ENCODE data around the gene WDR36. TPM values are rescaled to one million over a fixed set of nuclear protein-coding genes. Genes with fewer than 3 reads are reported as not detected.
A peak's percentile ranks its signal among the peaks of the same experiment; 100 is the strongest.

Gene WDR36
- total RNA-seq, result 10 to 100 TPM in 4 of 6 donors, 1 to 10 TPM in 2; 6.5 to 12.4 (median 11.0) TPM
- polyA plus RNA-seq, result 1 to 10 TPM; 3.5 to 5.2 TPM

DNA sequence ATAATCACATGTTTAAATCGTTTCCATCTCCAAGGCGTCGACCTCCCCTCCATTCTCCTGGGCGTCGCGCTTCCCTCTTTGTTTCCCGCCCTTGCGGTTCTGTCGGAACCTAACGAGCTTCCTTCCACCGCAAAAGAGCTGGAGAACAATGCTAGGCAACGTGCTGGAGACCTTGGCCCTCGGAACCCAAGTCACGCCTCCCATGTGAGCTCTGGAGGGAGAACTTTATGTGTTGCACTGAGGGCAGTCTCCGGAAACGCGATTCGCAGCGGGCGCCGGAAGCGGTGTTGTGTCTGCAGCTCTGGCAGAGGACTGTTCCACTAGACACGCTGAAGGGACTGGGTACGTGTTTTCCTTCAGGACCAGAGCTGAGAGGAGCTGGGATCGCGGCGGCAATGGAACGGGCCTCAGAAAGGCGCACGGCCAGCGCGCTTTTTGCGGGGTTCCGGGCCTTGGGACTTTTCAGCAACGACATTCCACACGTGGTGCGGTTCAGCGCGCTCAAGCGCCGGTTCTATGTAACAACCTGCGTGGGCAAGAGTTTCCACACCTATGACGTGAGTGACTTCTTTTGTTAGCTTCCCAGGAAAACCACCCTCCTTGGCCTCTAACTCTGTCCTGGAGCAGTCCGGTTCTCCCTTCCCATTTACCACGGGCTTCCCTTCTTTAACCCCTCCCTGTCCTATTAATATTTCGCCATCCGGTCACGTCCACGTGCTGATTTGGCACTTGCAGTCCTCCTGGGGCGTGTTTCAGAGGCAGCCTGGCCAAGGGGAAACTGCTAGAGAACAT is at the start of gene WDR36:
Gene WDR36, plus strand, starts transcription at position 287 of the 792 bp plus-strand sequence. Its CDS starts 109 bp downstream, at position 396.
- no peaks in the 10 kb centered on the region for H3K36me3 ChIP-seq
- peak within 1 kb of the TSS; percentile 54 to 99 (median 84) for H3K4me3 ChIP-seq
- intact Hi-C loops (cut with DNase I), result no loop called here
- TF ChIP-seq, protein P1, sequence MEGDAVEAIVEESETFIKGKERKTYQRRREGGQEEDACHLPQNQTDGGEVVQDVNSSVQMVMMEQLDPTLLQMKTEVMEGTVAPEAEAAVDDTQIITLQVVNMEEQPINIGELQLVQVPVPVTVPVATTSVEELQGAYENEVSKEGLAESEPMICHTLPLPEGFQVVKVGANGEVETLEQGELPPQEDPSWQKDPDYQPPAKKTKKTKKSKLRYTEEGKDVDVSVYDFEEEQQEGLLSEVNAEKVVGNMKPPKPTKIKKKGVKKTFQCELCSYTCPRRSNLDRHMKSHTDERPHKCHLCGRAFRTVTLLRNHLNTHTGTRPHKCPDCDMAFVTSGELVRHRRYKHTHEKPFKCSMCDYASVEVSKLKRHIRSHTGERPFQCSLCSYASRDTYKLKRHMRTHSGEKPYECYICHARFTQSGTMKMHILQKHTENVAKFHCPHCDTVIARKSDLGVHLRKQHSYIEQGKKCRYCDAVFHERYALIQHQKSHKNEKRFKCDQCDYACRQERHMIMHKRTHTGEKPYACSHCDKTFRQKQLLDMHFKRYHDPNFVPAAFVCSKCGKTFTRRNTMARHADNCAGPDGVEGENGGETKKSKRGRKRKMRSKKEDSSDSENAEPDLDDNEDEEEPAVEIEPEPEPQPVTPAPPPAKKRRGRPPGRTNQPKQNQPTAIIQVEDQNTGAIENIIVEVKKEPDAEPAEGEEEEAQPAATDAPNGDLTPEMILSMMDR (IDR thresholded peaks at IDR 0.05), result no peak
- FAIRE-seq, result no peak
- no peaks in the 10 kb centered on the region for H3K9me3 ChIP-seq
- WGBS, 2 donors, result 1% methylated on average over 50 of the region's 50 CpGs
- H3K27ac ChIP-seq, result peak within 1 kb of the TSS; percentile 27 to 75 (median 52)
- peaks cover 9 to 21% (median 17%) of the 10 kb centered on the region in 3 donors for H3K4me1 ChIP-seq
- peak; percentile 99 to 100 (median 100) for ATAC-seq
- peak; percentile 81 to 95 (median 88) for DNase-seq
- no peaks in the 10 kb centered on the region for H3K27me3 ChIP-seq

DNA sequence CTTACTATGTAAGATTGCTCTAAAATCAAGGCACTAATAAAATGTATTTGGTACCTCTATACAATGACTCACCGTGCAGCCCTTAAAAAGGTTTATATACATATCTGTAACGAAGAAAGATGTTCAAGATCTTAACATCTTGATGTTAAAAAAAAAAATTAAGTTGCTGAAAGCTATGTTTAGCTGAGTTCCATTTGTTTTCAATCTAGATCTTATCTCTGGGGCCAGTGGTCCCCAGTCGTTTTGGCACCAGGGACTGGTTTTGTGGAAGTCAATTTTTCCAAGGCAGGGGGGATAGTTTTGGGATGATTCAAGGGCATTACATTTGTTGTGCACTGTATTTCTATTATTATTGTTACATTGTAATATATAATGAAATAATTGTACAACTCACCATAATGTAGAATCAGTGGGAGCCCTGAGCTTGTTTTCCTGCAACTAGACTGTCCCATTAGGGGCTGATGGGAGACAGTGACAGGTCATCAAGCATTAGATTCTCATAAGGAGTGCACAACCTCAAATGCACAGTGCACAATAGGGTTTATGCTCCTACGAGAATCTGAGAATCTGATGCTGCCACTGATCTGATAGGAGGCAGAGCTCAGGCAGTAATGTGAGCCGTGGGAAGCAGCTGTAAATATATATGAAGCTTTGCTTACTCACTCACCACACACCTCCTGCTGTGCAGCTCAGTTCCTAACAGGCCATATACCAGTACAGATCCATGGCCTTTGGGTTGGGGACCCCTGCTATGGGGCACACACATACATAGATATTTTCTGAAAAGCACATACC is 48.2 kb upstream of the WDR36 start:
- WGBS, 2 donors, result 26 to 32% methylated on average over 5 of the region's 5 CpGs
- no peaks in the 10 kb centered on the region for H3K9me3 ChIP-seq
- no peak overlapping the region for H3K27ac ChIP-seq
- intact Hi-C loops (cut with DNase I), result no loop called here
- no peaks in the 10 kb centered on the region for H3K36me3 ChIP-seq
- ATAC-seq (no peak), DNase-seq (no peak), FAIRE-seq (no peak)
- no peak overlapping the region for H3K4me3 ChIP-seq
- H3K4me1 ChIP-seq, result no peaks in the 10 kb centered on the region
- no peaks in the 10 kb centered on the region for H3K27me3 ChIP-seq
- TF ChIP-seq, protein P1 (IDR thresholded peaks at IDR 0.05), result no peak

DNA sequence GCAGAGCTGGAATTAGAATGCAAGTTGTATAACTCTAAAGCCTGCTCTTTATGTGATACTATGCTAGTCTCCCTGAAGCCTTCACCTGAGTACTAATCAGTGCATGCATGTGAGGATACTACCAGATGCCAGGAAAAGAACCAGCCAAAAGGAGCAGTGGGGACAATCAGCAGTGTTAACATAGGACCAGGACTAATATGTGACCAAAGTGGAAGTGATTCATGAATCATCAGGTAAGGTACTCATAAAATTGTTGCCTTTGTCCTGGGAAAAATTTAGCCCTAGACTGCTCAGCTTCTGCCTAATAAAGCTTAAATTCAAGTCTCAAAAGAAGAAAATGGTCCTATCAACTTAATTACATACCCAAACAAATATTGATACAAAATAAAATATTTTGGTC is 34.1 kb upstream of the WDR36 start:
- DNase-seq (no peak), FAIRE-seq (no peak), ATAC-seq (no peak)
- H3K27ac ChIP-seq, result no peak overlapping the region
- intact Hi-C loops (cut with DNase I), result no loop called here
- peaks cover 0 to 5% (median 0%) of the 10 kb centered on the region in 4 donors for H3K27me3 ChIP-seq
- H3K4me3 ChIP-seq, result no peak overlapping the region
- no peaks in the 10 kb centered on the region for H3K9me3 ChIP-seq
- no peaks in the 10 kb centered on the region for H3K36me3 ChIP-seq
- TF ChIP-seq, protein P1 (IDR thresholded peaks at IDR 0.05), result no peak
- H3K4me1 ChIP-seq, result no peaks in the 10 kb centered on the region

DNA sequence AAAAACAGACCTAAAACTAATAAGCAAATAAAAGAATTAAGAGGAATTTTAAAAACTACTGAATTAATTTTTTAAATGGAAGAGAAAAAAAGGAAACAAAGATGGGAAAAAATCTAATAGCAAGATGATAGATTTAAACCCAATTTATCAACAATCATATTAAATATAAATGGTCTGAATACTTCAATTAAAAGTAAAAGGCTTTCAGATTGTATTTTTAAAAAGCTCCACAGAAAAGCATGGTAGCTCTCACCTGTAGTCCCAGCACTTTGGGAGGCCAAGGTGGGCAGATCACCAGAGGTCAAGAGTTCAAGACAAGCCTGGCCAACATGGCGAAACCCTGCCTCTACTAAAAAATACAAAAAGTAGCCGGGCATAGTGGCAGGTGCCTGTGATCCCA is 32.0 kb upstream of the WDR36 start:
- ATAC-seq (no peak), FAIRE-seq (no peak), DNase-seq (no peak)
- no peaks in the 10 kb centered on the region for H3K4me1 ChIP-seq
- intact Hi-C loops (cut with DNase I), result no loop called here
- no peak overlapping the region for H3K27ac ChIP-seq
- H3K4me3 ChIP-seq, result no peak overlapping the region
- TF ChIP-seq, protein P1 (IDR thresholded peaks at IDR 0.05), result no peak
- 77 to 79% methylated on average over 2 of the region's 2 CpGs for WGBS, 2 donors
- H3K9me3 ChIP-seq, result no peaks in the 10 kb centered on the region
- no peaks in the 10 kb centered on the region for H3K36me3 ChIP-seq
- H3K27me3 ChIP-seq, result peaks cover 0 to 5% (median 0%) of the 10 kb centered on the region in 4 donors
